Suprapubic skin (tissue), 4 donors: ENCODE data around the gene ULK4. TPM values are rescaled to one million over a fixed set of nuclear protein-coding genes. Genes with fewer than 3 reads are reported as not detected.

ENCODE experiments used
- DNase-seq, 2 donors: peaks; one replicate each; pipeline ENCODE4 v3.0.0-alpha.2; 2019; ENCODE audit warnings: low spot score in 2 of 2
- H3K27ac ChIP-seq: fragments of 200-600 bp; sonication (generic); one replicate; pipeline ENCODE4 v1.5.1; 2019
- H3K27me3 ChIP-seq: fragments of 200-600 bp; sonication (generic); one replicate; pipeline ENCODE4 v1.5.1; 2019
- H3K36me3 ChIP-seq: fragments of 200-600 bp; sonication (generic); one replicate; pipeline ENCODE4 v1.5.1; 2019
- H3K4me1 ChIP-seq: fragments of 200-600 bp; sonication (generic); one replicate; pipeline ENCODE4 v1.5.1; 2019
- H3K4me3 ChIP-seq: fragments of 200-600 bp; sonication (generic); one replicate; pipeline ENCODE4 v1.5.1; 2019; ENCODE audit warnings: mild to moderate bottlenecking
- H3K9me3 ChIP-seq: fragments of 200-600 bp; sonication (generic); one replicate; pipeline ENCODE4 v1.5.1; 2019
- CTCF ChIP-seq, 2 donors: fragments of 200-600 bp in 1 of 2; fragments of 450-650 bp in 1 of 2; sonication (generic) in 1 of 2; IDR thresholded peaks; one replicate each; pipeline ENCODE4 v1.5.1; 2016 to 2019; ENCODE audit warnings: antibody characterized with exemption in 2 of 2, mild to moderate bottlenecking in 1 of 2, moderate library complexity in 1 of 2
- EP300 ChIP-seq: sonication (generic); formaldehyde crosslinking; IDR thresholded peaks from one replicate; pipeline ENCODE4 v1.6.1; 2017; ENCODE audit warnings: antibody characterized with exemption
- POLR2A ChIP-seq, 2 donors: fragments of 450-650 bp; IDR thresholded peaks; one replicate each; pipeline ENCODE4 v1.6.1; 2017; ENCODE audit warnings: antibody characterized with exemption in 2 of 2, mild to moderate bottlenecking in 2 of 2, moderate library complexity in 2 of 2
- POLR2AphosphoS5 ChIP-seq, 3 donors: sonication (generic); formaldehyde crosslinking; IDR thresholded peaks; one replicate each; pipeline ENCODE4 v1.6.1; 2017; ENCODE audit warnings: antibody characterized with exemption in 3 of 3
- WGBS: methylation state at CpG from one replicate; pipeline ENCODE4 v1.1.5; 2018; 5-methylcytosine and 5-hydroxymethylcytosine counted together
- total RNA-seq, 4 donors: library from RNA; depleted of rRNA; stranded (reverse); fragments of >200 nt; gene quantifications; one replicate each; pipeline ENCODE4 v1.1.0, GENCODE V29; 2016

ULK4 gene
- total RNA-seq, 4 donors from 2014 or later, result 11.7 to 21.7 (median 16.6) TPM

- no peak for DNase-seq
- Histone ChIP-seq H3K4me3 (no peak overlapping the region), H3K27ac (no peak overlapping the region), H3K9me3 (no peaks in the 10 kb centered on the region), H3K27me3 (no peaks in the 10 kb centered on the region), H3K4me1 (peaks cover 69% of the 10 kb centered on the region), H3K36me3 (no peaks in the 10 kb centered on the region)
- 65% methylated on average over 1 of the region's 1 CpG for WGBS
- TF ChIP-seq POLR2A (IDR thresholded peaks at IDR 0.05), result no peak
- TF ChIP-seq EP300, result no peak
- no peak for TF ChIP-seq POLR2AphosphoS5 (IDR thresholded peaks at IDR 0.05)
- TF ChIP-seq CTCF (IDR thresholded peaks at IDR 0.05), result no peak
Observed at GRCh38 chr3:41216993-41217392, 744.9 kb downstream of the ULK4 start.

- Histone ChIP-seq H3K9me3 (no peaks in the 10 kb centered on the region), H3K27ac (no peak overlapping the region), H3K27me3 (no peaks in the 10 kb centered on the region), H3K4me3 (no peak overlapping the region), H3K36me3 (no peaks in the 10 kb centered on the region), H3K4me1 (peaks cover 64% of the 10 kb centered on the region)
- TF ChIP-seq CTCF (IDR thresholded peaks at IDR 0.05) (no peak), POLR2AphosphoS5 (IDR thresholded peaks at IDR 0.05) (no peak), EP300 (no peak), POLR2A (IDR thresholded peaks at IDR 0.05) (no peak)
- DNase-seq, result no peak
- 68% methylated on average over 2 of the region's 2 CpGs for WGBS
Observed at GRCh38 chr3:41216422-41216821, 745.5 kb downstream of the ULK4 start.

- H3K36me3 ChIP-seq, result no peaks in the 10 kb centered on the region
- DNase-seq, result no peak
- H3K27ac ChIP-seq, result no peak overlapping the region
- no peak overlapping the region for H3K4me3 ChIP-seq
- H3K9me3 ChIP-seq, result no peaks in the 10 kb centered on the region
- no peaks in the 10 kb centered on the region for H3K27me3 ChIP-seq
- peaks cover 58% of the 10 kb centered on the region for H3K4me1 ChIP-seq
- TF ChIP-seq EP300 (no peak), CTCF (IDR thresholded peaks at IDR 0.05) (no peak), POLR2A (IDR thresholded peaks at IDR 0.05) (no peak), POLR2AphosphoS5 (IDR thresholded peaks at IDR 0.05) (no peak)
- 35% methylated on average over 2 of the region's 2 CpGs for WGBS
Observed at GRCh38 chr3:41213588-41213987, 748.3 kb downstream of the ULK4 start.

GRCh38 chr3:41212088-41212487, 749.8 kb downstream of the ULK4 start:
- Histone ChIP-seq H3K4me3 (no peak overlapping the region), H3K36me3 (no peaks in the 10 kb centered on the region), H3K27ac (no peak overlapping the region), H3K9me3 (no peaks in the 10 kb centered on the region), H3K4me1 (peaks cover 56% of the 10 kb centered on the region), H3K27me3 (no peaks in the 10 kb centered on the region)
- no peak for DNase-seq
- TF ChIP-seq EP300 (no peak), POLR2A (IDR thresholded peaks at IDR 0.05) (no peak), POLR2AphosphoS5 (IDR thresholded peaks at IDR 0.05) (no peak), CTCF (IDR thresholded peaks at IDR 0.05) (no peak)
- WGBS, result 95% methylated on average over 2 of the region's 2 CpGs

GRCh38 chr3:41210966-41211365, 750.9 kb downstream of the ULK4 start:
- TF ChIP-seq CTCF (IDR thresholded peaks at IDR 0.05) (no peak), POLR2AphosphoS5 (IDR thresholded peaks at IDR 0.05) (no peak), POLR2A (IDR thresholded peaks at IDR 0.05) (no peak), EP300 (no peak)
- no peaks in the 10 kb centered on the region for H3K36me3 ChIP-seq
- peaks cover 57% of the 10 kb centered on the region for H3K4me1 ChIP-seq
- 88% methylated on average over 5 of the region's 5 CpGs for WGBS
- no peaks in the 10 kb centered on the region for H3K27me3 ChIP-seq
- no peaks in the 10 kb centered on the region for H3K9me3 ChIP-seq
- no peak overlapping the region for H3K27ac ChIP-seq
- DNase-seq, result no peak
- no peak overlapping the region for H3K4me3 ChIP-seq
